ENCODE measurements around the gene IVL. TPM values are rescaled to one million over a fixed set of nuclear protein-coding genes. Genes with fewer than 3 reads are reported as not detected.
A peak's percentile ranks its signal among the peaks of the same experiment; 100 is the strongest.

Gene IVL
- total RNA-seq: not detected
- polyA plus RNA-seq: not detected

- ChIA-PET POLR2A (ENCODE audit: partially characterized antibody) (no interaction called here), CTCF (ENCODE audit: partially characterized antibody) (no interaction called here)
- Histone ChIP-seq H3K9me3 (ENCODE audit: control insufficient read depth in 1 of 2, low read length in 2 of 2) (no peaks in the 10 kb centered on the region), H3K36me3 (ENCODE audit: insufficient read depth, low read length) (no peaks in the 10 kb centered on the region), H3K4me3 (ENCODE audit: low read length in 2 of 2) (no peak within 1 kb of the TSS), H3K4me1 (ENCODE audit: insufficient read depth, low read length) (no peaks in the 10 kb centered on the region), H3K27me3 (ENCODE audit: insufficient read depth, low read length) (no peaks in the 10 kb centered on the region), H3K27ac (ENCODE audit: low read depth, low read length) (no peak within 1 kb of the TSS)
- Mint-ChIP-seq H3K27me3 (peaks cover 27 to 46% of the 10 kb centered on the region in 2 donors), H3K9me3 (peaks cover 0 to 9% (median 0%) of the 10 kb centered on the region in 8 donors), H3K27ac (no peak within 1 kb of the TSS), H3K4me1 (no peaks in the 10 kb centered on the region), H3K36me3 (no peaks in the 10 kb centered on the region), H3K4me3 (no peak within 1 kb of the TSS)
- no peak for DNase-seq
- intact Hi-C loops (cut with micrococcal nuclease): no loop called here
Observed at GRCh38 chr1:152907686-152908601, at the start of gene IVL. Gene IVL, plus strand, starts transcription at chr1:152908546. Its CDS starts 1,252 bp downstream, at chr1:152909798.

- H3K4me1 Mint-ChIP-seq: no peaks in the 10 kb centered on the region
- no peak within 1 kb of the TSS for H3K27ac Mint-ChIP-seq
- Histone ChIP-seq H3K4me3 (ENCODE audit: low read length in 2 of 2) (no peak within 1 kb of the TSS), H3K4me1 (ENCODE audit: insufficient read depth, low read length) (no peaks in the 10 kb centered on the region), H3K27ac (ENCODE audit: low read depth, low read length) (no peak within 1 kb of the TSS), H3K27me3 (ENCODE audit: insufficient read depth, low read length) (no peaks in the 10 kb centered on the region), H3K9me3 (ENCODE audit: control insufficient read depth in 1 of 2, low read length in 2 of 2) (no peaks in the 10 kb centered on the region), H3K36me3 (ENCODE audit: insufficient read depth, low read length) (no peaks in the 10 kb centered on the region)
- no peak for DNase-seq
- H3K27me3 Mint-ChIP-seq: peaks cover 3 to 12% of the 10 kb centered on the region in 2 donors
- no peaks in the 10 kb centered on the region for H3K9me3 Mint-ChIP-seq
- intact Hi-C loops (cut with micrococcal nuclease): no loop called here
- POLR2A ChIA-PET (ENCODE audit: partially characterized antibody): no interaction called here
- H3K36me3 Mint-ChIP-seq: no peaks in the 10 kb centered on the region
- no peak within 1 kb of the TSS for H3K4me3 Mint-ChIP-seq
- CTCF ChIA-PET (ENCODE audit: partially characterized antibody): no interaction called here
Observed at GRCh38 chr1:152859696-152860095, 48.6 kb upstream of the IVL start, which contains the start of gene LCE7A. Gene LCE7A, plus strand, starts transcription at chr1:152859996. Its CDS starts 702 bp downstream, at chr1:152860698.

GRCh38 chr1:152860129-152860528 is 48.2 kb upstream of the IVL start:
- H3K4me3 ChIP-seq (ENCODE audit: low read length in 2 of 2): no peak overlapping the region
- intact Hi-C loops (cut with micrococcal nuclease): no loop called here
- no peaks in the 10 kb centered on the region for H3K4me1 ChIP-seq (ENCODE audit: insufficient read depth, low read length)
- H3K36me3 Mint-ChIP-seq: no peaks in the 10 kb centered on the region
- H3K4me1 Mint-ChIP-seq: no peaks in the 10 kb centered on the region
- H3K27ac ChIP-seq (ENCODE audit: low read depth, low read length): no peak overlapping the region
- no peaks in the 10 kb centered on the region for H3K36me3 ChIP-seq (ENCODE audit: insufficient read depth, low read length)
- H3K27ac Mint-ChIP-seq: no peak overlapping the region
- DNase-seq: no peak
- CTCF ChIA-PET (ENCODE audit: partially characterized antibody): interaction anchor here (1.1 kb wide), 1 partner anchor 11 kb away, joined by 4 read pairs; no protein-coding TSS in a partner anchor
- H3K4me3 Mint-ChIP-seq: no peak overlapping the region
- no peaks in the 10 kb centered on the region for H3K9me3 ChIP-seq (ENCODE audit: control insufficient read depth in 1 of 2, low read length in 2 of 2)
- no peaks in the 10 kb centered on the region for H3K27me3 ChIP-seq (ENCODE audit: insufficient read depth, low read length)
- peaks cover 3 to 12% of the 10 kb centered on the region in 2 donors for H3K27me3 Mint-ChIP-seq
- POLR2A ChIA-PET (ENCODE audit: partially characterized antibody): no interaction called here
- H3K9me3 Mint-ChIP-seq: no peaks in the 10 kb centered on the region

- no peaks in the 10 kb centered on the region for H3K36me3 ChIP-seq (ENCODE audit: insufficient read depth, low read length)
- no peaks in the 10 kb centered on the region for H3K9me3 ChIP-seq (ENCODE audit: control insufficient read depth in 1 of 2, low read length in 2 of 2)
- no peaks in the 10 kb centered on the region for H3K27me3 ChIP-seq (ENCODE audit: insufficient read depth, low read length)
- H3K4me3 ChIP-seq (ENCODE audit: low read length in 2 of 2): no peak overlapping the region
- H3K36me3 Mint-ChIP-seq: no peaks in the 10 kb centered on the region
- H3K4me3 Mint-ChIP-seq: no peak overlapping the region
- ChIA-PET POLR2A (ENCODE audit: partially characterized antibody) (no interaction called here), CTCF (ENCODE audit: partially characterized antibody) (interaction anchor here (0.9 to 1.1 kb wide), 3 partner anchors 9 to 12 kb away, joined by 3 to 4 read pairs (median 3); no protein-coding TSS in a partner anchor)
- no peak overlapping the region for H3K27ac ChIP-seq (ENCODE audit: low read depth, low read length)
- DNase-seq: no peak
- no peaks in the 10 kb centered on the region for H3K9me3 Mint-ChIP-seq
- no peaks in the 10 kb centered on the region for H3K4me1 Mint-ChIP-seq
- H3K4me1 ChIP-seq (ENCODE audit: insufficient read depth, low read length): no peaks in the 10 kb centered on the region
- intact Hi-C loops (cut with micrococcal nuclease): no loop called here
- H3K27me3 Mint-ChIP-seq: peaks cover 3 to 10% of the 10 kb centered on the region in 2 donors
- no peak overlapping the region for H3K27ac Mint-ChIP-seq
Observed at GRCh38 chr1:152861374-152861773, 47.0 kb upstream of the IVL start.

- H3K4me1 ChIP-seq (ENCODE audit: insufficient read depth, low read length): no peaks in the 10 kb centered on the region
- Mint-ChIP-seq H3K9me3 (no peaks in the 10 kb centered on the region), H3K27ac (no peak overlapping the region), H3K4me1 (no peaks in the 10 kb centered on the region), H3K36me3 (no peaks in the 10 kb centered on the region), H3K27me3 (peaks cover 1 to 4% of the 10 kb centered on the region in 2 donors), H3K4me3 (no peak overlapping the region)
- H3K27ac ChIP-seq (ENCODE audit: low read depth, low read length): no peak overlapping the region
- ChIA-PET POLR2A (ENCODE audit: partially characterized antibody) (no interaction called here), CTCF (ENCODE audit: partially characterized antibody) (no interaction called here)
- no peaks in the 10 kb centered on the region for H3K27me3 ChIP-seq (ENCODE audit: insufficient read depth, low read length)
- H3K36me3 ChIP-seq (ENCODE audit: insufficient read depth, low read length): no peaks in the 10 kb centered on the region
- no peaks in the 10 kb centered on the region for H3K9me3 ChIP-seq (ENCODE audit: control insufficient read depth in 1 of 2, low read length in 2 of 2)
- intact Hi-C loops (cut with micrococcal nuclease): no loop called here
- no peak for DNase-seq
- H3K4me3 ChIP-seq (ENCODE audit: low read length in 2 of 2): no peak overlapping the region
Observed at GRCh38 chr1:152864443-152864842, 43.9 kb upstream of the IVL start.

- no peaks in the 10 kb centered on the region for H3K27me3 ChIP-seq (ENCODE audit: insufficient read depth, low read length)
Observed at GRCh38 chr1:152866321-152866720, 42.0 kb upstream of the IVL start.

GRCh38 chr1:152869808-152870419 is 38.4 kb upstream of the IVL start:
- no peaks in the 10 kb centered on the region for H3K9me3 Mint-ChIP-seq
- Histone ChIP-seq H3K4me3 (ENCODE audit: low read length in 2 of 2) (no peak overlapping the region), H3K4me1 (ENCODE audit: insufficient read depth, low read length) (no peaks in the 10 kb centered on the region), H3K27ac (ENCODE audit: low read depth, low read length) (no peak overlapping the region), H3K9me3 (ENCODE audit: control insufficient read depth in 1 of 2, low read length in 2 of 2) (no peaks in the 10 kb centered on the region), H3K36me3 (ENCODE audit: insufficient read depth, low read length) (no peaks in the 10 kb centered on the region), H3K27me3 (ENCODE audit: insufficient read depth, low read length) (no peaks in the 10 kb centered on the region)
- peaks cover 5 to 6% of the 10 kb centered on the region in 2 donors for H3K27me3 Mint-ChIP-seq
- H3K4me1 Mint-ChIP-seq: peaks cover 0 to 1% (median 0%) of the 10 kb centered on the region in 4 donors
- no peak overlapping the region for H3K4me3 Mint-ChIP-seq
- intact Hi-C loops (cut with micrococcal nuclease): no loop called here
- CTCF ChIA-PET (ENCODE audit: partially characterized antibody): interaction anchor here (0.6 to 1.7 kb wide), 8 partner anchors 8 to 421 kb away, joined by 3 to 5 read pairs (median 3); partner anchors contain the start of gene SMCP
- H3K27ac Mint-ChIP-seq: no peak overlapping the region
- H3K36me3 Mint-ChIP-seq: no peaks in the 10 kb centered on the region
- POLR2A ChIA-PET (ENCODE audit: partially characterized antibody): no interaction called here
- peak; percentile 31 to 50 (median 38) for DNase-seq

More at GRCh38 chr1:152866321-152866720, 42.0 kb upstream of the IVL start:
- Mint-ChIP-seq H3K27ac (no peak overlapping the region), H3K36me3 (no peaks in the 10 kb centered on the region), H3K4me3 (no peak overlapping the region), H3K4me1 (peaks cover 0 to 1% (median 0%) of the 10 kb centered on the region in 4 donors), H3K27me3 (peaks cover 0 to 3% of the 10 kb centered on the region in 2 donors), H3K9me3 (no peaks in the 10 kb centered on the region)
- no peaks in the 10 kb centered on the region for H3K4me1 ChIP-seq (ENCODE audit: insufficient read depth, low read length)
- no peaks in the 10 kb centered on the region for H3K9me3 ChIP-seq (ENCODE audit: control insufficient read depth in 1 of 2, low read length in 2 of 2)
- no peaks in the 10 kb centered on the region for H3K36me3 ChIP-seq (ENCODE audit: insufficient read depth, low read length)
- no peak for DNase-seq
- CTCF ChIA-PET (ENCODE audit: partially characterized antibody): no interaction called here
- POLR2A ChIA-PET (ENCODE audit: partially characterized antibody): no interaction called here
- H3K27ac ChIP-seq (ENCODE audit: low read depth, low read length): no peak overlapping the region
- no peak overlapping the region for H3K4me3 ChIP-seq (ENCODE audit: low read length in 2 of 2)
- intact Hi-C loops (cut with micrococcal nuclease): no loop called here
